ENCODE data around the gene C1orf52.

C1orf52 gene

GRCh38 chr1:85228972-85229371 lies 30.5 kb downstream of the C1orf52 start:
- in situ Hi-C loops (cut with HindIII; ENCODE audit: low sequenced_read_pairs): no loop called here
- no peak overlapping the region for H3K4me3 ChIP-seq (ENCODE audit: low read depth, low read length)
- TF ChIP-seq CTCF (IDR thresholded peaks at IDR 0.05; ENCODE audit: low read depth, low read length, missing control alignments): no peak
- no peak for DNase-seq (ENCODE audit: low read depth)

DNA sequence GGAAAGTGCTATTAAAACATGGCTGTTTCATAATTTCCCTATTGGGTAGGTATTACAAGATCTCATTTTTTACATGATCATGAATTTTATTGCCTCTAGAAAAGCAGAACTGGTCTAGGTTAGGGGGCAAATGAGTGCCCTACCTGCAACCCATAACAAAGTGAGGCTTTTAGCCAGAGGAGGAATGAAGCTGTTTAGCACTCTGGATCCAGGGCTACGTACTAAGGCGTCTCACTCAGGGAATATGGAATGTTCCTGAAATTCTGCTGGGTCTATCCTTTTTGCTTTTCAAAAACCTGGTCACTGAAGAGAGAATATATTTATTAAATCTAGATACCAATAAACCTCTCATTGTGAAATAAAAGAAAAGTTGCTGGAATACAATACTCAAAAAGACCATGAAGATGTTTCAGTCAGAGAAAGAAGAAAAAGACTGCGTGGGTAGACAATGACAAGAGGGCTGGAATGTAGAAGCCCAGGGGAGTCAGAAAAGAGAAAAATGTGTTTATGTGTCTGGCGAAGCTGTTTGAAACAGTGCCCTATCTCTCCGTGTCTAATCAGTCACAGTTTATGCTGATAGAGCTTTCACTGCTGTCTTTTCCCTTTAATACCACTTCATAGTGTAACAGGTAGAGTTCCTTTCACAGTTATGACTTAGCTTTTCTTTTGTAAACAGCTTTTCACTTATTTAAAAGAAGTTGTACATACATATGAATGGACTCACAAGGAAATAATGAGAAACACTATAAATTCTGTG lies 33.7 kb downstream of the C1orf52 start:
- no peak for DNase-seq (ENCODE audit: low read depth)
- TF ChIP-seq CTCF (IDR thresholded peaks at IDR 0.05; ENCODE audit: low read depth, low read length, missing control alignments): no peak
- in situ Hi-C loops (cut with HindIII; ENCODE audit: low sequenced_read_pairs): no loop called here
- no peak overlapping the region for H3K4me3 ChIP-seq (ENCODE audit: low read depth, low read length)

- no peak for DNase-seq (ENCODE audit: low read depth)
- in situ Hi-C loops (cut with HindIII; ENCODE audit: low sequenced_read_pairs): no loop called here
- no peak for TF ChIP-seq CTCF (IDR thresholded peaks at IDR 0.05; ENCODE audit: low read depth, low read length, missing control alignments)
- no peak overlapping the region for H3K4me3 ChIP-seq (ENCODE audit: low read depth, low read length)
These were observed 34.5 kb downstream of the C1orf52 start for GRCh38 chr1:85224734-85225623.

DNA sequence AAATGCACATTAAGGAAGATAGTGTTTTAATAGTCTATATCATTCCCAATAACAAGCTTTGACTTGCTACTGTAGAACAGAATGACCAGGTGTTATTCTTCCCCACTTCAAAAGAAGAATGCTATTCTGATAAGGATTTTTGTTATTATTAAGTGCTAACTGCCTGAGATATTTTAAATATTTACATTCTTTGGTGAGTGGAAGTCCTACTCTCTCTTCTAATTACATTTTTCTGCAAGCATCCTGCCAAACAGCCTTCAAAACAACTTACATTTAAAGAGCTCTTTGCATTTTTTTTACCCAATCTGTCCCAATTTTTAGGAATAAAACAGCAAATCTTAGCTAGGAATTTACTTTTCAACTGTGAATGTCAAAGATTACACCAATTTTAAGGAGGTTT lies 35.2 kb downstream of the C1orf52 start:
- in situ Hi-C loops (cut with HindIII; ENCODE audit: low sequenced_read_pairs): no loop called here
- no peak for DNase-seq (ENCODE audit: low read depth)
- TF ChIP-seq CTCF (IDR thresholded peaks at IDR 0.05; ENCODE audit: low read depth, low read length, missing control alignments): no peak
- H3K4me3 ChIP-seq (ENCODE audit: low read depth, low read length): no peak overlapping the region

GRCh38 chr1:85223334-85223733 lies 36.1 kb downstream of the C1orf52 start:
- TF ChIP-seq CTCF (IDR thresholded peaks at IDR 0.05; ENCODE audit: low read depth, low read length, missing control alignments): no peak
- in situ Hi-C loops (cut with HindIII; ENCODE audit: low sequenced_read_pairs): no loop called here
- no peak overlapping the region for H3K4me3 ChIP-seq (ENCODE audit: low read depth, low read length)
- DNase-seq (ENCODE audit: low read depth): no peak

DNA sequence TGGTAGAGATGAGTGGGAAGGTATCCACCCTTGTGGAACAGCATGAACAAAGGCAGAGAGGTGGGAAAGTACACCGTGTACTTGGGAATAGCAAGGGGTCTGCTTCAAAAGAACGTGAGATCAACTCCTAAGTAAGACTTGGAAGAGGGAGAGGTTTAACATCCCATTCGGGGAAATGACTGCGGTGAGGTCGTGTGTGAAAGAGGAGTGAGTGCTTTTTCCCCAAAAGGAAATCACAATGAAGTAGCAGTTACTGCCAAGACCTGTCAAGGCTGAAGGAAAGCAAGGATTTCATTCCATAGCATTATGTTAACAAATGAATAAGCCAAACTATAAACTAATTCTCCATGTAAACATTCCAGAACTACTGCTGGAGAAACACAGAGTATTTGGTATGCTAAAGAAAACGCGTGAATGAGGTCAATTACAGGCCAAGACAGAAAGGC lies 38.7 kb downstream of the C1orf52 start:
- in situ Hi-C loops (cut with HindIII; ENCODE audit: low sequenced_read_pairs): no loop called here
- no peak overlapping the region for H3K4me3 ChIP-seq (ENCODE audit: low read depth, low read length)
- TF ChIP-seq CTCF (IDR thresholded peaks at IDR 0.05; ENCODE audit: low read depth, low read length, missing control alignments): no peak
- no peak for DNase-seq (ENCODE audit: low read depth)
